NCI-H526 (cell line): ENCODE measurements around the gene FOXI2.

Experiments
- DNase-seq, 2 experiments: peaks; one replicate each; lab custom pipeline; 2025; lab: John Stamatoyannopoulos, UW

FOXI2 gene

GRCh38 chr10:127736915-127737562 lies at the start of gene FOXI2:
FOXI2 (plus strand) TSS chr10:127737185; CDS start chr10:127737274, 89 bp downstream.
- DNase-seq, result peak in 1 of 2 experiments; percentile 13

GRCh38 chr10:127687548-127687947 lies 49.4 kb upstream of the FOXI2 start:
- DNase-seq, result no peak

- no peak for DNase-seq
These were observed 46.7 kb upstream of the FOXI2 start for GRCh38 chr10:127690176-127690835.

GRCh38 chr10:127694580-127695193 lies 42.3 kb upstream of the FOXI2 start:
- peak in 1 of 2 experiments; percentile 59 for DNase-seq

- DNase-seq, result no peak
These were observed 41.6 kb upstream of the FOXI2 start for GRCh38 chr10:127695431-127695830.

GRCh38 chr10:127698886-127699285 lies 38.1 kb upstream of the FOXI2 start:
- no peak for DNase-seq

- DNase-seq, result no peak
These were observed 37.7 kb upstream of the FOXI2 start for GRCh38 chr10:127699311-127699710.

GRCh38 chr10:127702271-127702670 lies 34.7 kb upstream of the FOXI2 start:
- no peak for DNase-seq

- DNase-seq, result no peak
These were observed 21.7 kb upstream of the FOXI2 start for GRCh38 chr10:127715249-127715648.

GRCh38 chr10:127715782-127716378 lies 21.1 kb upstream of the FOXI2 start:
- peak in 1 of 2 experiments; percentile 34 for DNase-seq

- DNase-seq, result no peak
These were observed 16.8 kb upstream of the FOXI2 start for GRCh38 chr10:127720142-127720541.

GRCh38 chr10:127720903-127721302 lies 16.1 kb upstream of the FOXI2 start:
- no peak for DNase-seq

- peak in 1 of 2 experiments; percentile 6 for DNase-seq
These were observed 2.2 kb upstream of the FOXI2 start for GRCh38 chr10:127734753-127735152.

GRCh38 chr10:127735156-127735555 lies 1.8 kb upstream of the FOXI2 start:
- no peak for DNase-seq

GRCh38 chr10:127735723-127736221 lies 1.2 kb upstream of the FOXI2 start:
- no peak for DNase-seq

- peak in 1 of 2 experiments; percentile 13 for DNase-seq
These were observed 617 bp upstream of the FOXI2 start for GRCh38 chr10:127736222-127736914.

- peak in 1 of 2 experiments; percentile 7 for DNase-seq
These were observed 852 bp downstream of the FOXI2 start for GRCh38 chr10:127737563-127738511.

GRCh38 chr10:127738512-127739424 lies 1.8 kb downstream of the FOXI2 start:
- peak in 1 of 2 experiments; percentile 56 for DNase-seq

GRCh38 chr10:127739908-127740307 lies 2.9 kb downstream of the FOXI2 start:
- DNase-seq, result no peak

GRCh38 chr10:127740596-127740995 lies 3.6 kb downstream of the FOXI2 start:
- no peak for DNase-seq
